Activated CD4-positive, alpha-beta T cell treated with anti-CD3 and anti-CD28 coated beads, Interleukin-2, amount 50 U/mL, for 4 hours (primary cell): ENCODE data around the gene UBE3D.
"Not testable (repeated sequence)": the region's sequence is repeated elsewhere in the genome, so short reads cannot be mapped to it uniquely, and the experiment has no call there.

Experiments used
- DNase-seq, 2 experiments: peaks; one replicate each; pipeline ENCODE4 v3.0.0-alpha.2; 2020

The UBE3D gene

GRCh38 chr6:82909551-82909950 is 156.1 kb downstream of the UBE3D start:
- no peak for DNase-seq

GRCh38 chr6:82908661-82909060 is 157.0 kb downstream of the UBE3D start:
- no peak for DNase-seq

GRCh38 chr6:82906951-82907350 is 158.7 kb downstream of the UBE3D start:
- no peak for DNase-seq

GRCh38 chr6:82906489-82906888 is 159.2 kb downstream of the UBE3D start:
- DNase-seq = no peak

GRCh38 chr6:82904860-82905259 is 160.8 kb downstream of the UBE3D start:
- DNase-seq = no peak

GRCh38 chr6:82904257-82904656 is 161.4 kb downstream of the UBE3D start:
- no peak for DNase-seq

- no peak for DNase-seq
Measured at GRCh38 chr6:82902290-82902689, 163.4 kb downstream of the UBE3D start.

GRCh38 chr6:82894653-82895259 is 170.9 kb downstream of the UBE3D start:
- no peak for DNase-seq

GRCh38 chr6:82893889-82894652 is 171.6 kb downstream of the UBE3D start:
- DNase-seq = no peak

- DNase-seq = not testable (repeated sequence)
Measured at GRCh38 chr6:82891503-82891902, 174.1 kb downstream of the UBE3D start.

GRCh38 chr6:82891076-82891475 is 174.6 kb downstream of the UBE3D start:
- DNase-seq = no peak

GRCh38 chr6:82890240-82890639 is 175.4 kb downstream of the UBE3D start:
- DNase-seq = no peak

GRCh38 chr6:82889143-82889542 is 176.5 kb downstream of the UBE3D start:
- no peak for DNase-seq

GRCh38 chr6:82882363-82883023 is 183.1 kb downstream of the UBE3D start:
- no peak for DNase-seq

- DNase-seq = no peak
Measured at GRCh38 chr6:82881519-82881918, 184.1 kb downstream of the UBE3D start.

- no peak for DNase-seq
Measured at GRCh38 chr6:82878812-82879211, 186.8 kb downstream of the UBE3D start.

GRCh38 chr6:82877213-82878195 is 188.1 kb downstream of the UBE3D start:
- no peak for DNase-seq

- no peak for DNase-seq
Measured at GRCh38 chr6:82875573-82876185, 190.0 kb downstream of the UBE3D start.

GRCh38 chr6:82874867-82875266 is 190.8 kb downstream of the UBE3D start:
- no peak for DNase-seq

GRCh38 chr6:82872185-82872584 is 193.5 kb downstream of the UBE3D start:
- DNase-seq = no peak

- no peak for DNase-seq
Measured at GRCh38 chr6:82870582-82871172, 195.0 kb downstream of the UBE3D start.

GRCh38 chr6:82869493-82869892 is 196.1 kb downstream of the UBE3D start:
- DNase-seq = no peak
